LNCaP clone FGC (cell line): Measurements from ENCODE around the gene OR4B1.
A peak's percentile ranks its signal among the peaks of the same experiment; 100 is the strongest.
"Not testable (repeated sequence)": the region's sequence is repeated elsewhere in the genome, so short reads cannot be mapped to it uniquely, and the experiment has no call there.

ENCODE experiments used
- DNase-seq: peaks from one replicate; pipeline ENCODE4 v3.0.0-alpha.2; 2011; ENCODE audit warnings: low read depth
- H3K4me3 ChIP-seq: 2 replicates; pipeline ENCODE4 v1.5.1; 2011; ENCODE audit warnings: mild to moderate bottlenecking, low read depth, low read length, control low read depth
- TF ChIP-seq, protein P1 (sequence below): IDR thresholded peaks from 2 replicates; pipeline ENCODE4 v1.5.1; 2012; ENCODE audit warnings: mild to moderate bottlenecking; ENCODE audit not compliant: control insufficient read depth, insufficient read depth; ENCODE audit errors: extremely low read depth

Gene OR4B1

DNA sequence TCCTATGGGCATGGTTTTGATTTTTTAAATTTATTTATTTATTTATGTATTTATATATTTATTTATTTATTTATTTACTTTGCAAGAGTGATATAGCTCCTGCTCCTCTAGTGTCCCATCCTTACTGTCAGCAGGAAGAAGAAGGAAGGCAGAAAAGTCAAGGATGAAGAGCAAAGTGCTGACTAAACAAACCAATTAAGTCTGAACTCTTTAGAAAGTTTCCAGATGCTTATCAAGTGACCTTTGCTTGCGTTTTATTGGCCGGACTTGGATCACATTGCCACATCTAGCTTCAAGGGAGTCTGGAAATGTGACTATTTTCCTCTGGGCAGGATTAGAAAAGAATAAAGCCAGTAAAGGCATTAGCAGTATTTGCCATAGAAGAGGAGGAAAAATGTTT is 8.7 kb upstream of the OR4B1 start:
- TF ChIP-seq, protein P1, sequence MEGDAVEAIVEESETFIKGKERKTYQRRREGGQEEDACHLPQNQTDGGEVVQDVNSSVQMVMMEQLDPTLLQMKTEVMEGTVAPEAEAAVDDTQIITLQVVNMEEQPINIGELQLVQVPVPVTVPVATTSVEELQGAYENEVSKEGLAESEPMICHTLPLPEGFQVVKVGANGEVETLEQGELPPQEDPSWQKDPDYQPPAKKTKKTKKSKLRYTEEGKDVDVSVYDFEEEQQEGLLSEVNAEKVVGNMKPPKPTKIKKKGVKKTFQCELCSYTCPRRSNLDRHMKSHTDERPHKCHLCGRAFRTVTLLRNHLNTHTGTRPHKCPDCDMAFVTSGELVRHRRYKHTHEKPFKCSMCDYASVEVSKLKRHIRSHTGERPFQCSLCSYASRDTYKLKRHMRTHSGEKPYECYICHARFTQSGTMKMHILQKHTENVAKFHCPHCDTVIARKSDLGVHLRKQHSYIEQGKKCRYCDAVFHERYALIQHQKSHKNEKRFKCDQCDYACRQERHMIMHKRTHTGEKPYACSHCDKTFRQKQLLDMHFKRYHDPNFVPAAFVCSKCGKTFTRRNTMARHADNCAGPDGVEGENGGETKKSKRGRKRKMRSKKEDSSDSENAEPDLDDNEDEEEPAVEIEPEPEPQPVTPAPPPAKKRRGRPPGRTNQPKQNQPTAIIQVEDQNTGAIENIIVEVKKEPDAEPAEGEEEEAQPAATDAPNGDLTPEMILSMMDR = no peak
- no peak overlapping the region for H3K4me3 ChIP-seq
- DNase-seq = no peak

DNA sequence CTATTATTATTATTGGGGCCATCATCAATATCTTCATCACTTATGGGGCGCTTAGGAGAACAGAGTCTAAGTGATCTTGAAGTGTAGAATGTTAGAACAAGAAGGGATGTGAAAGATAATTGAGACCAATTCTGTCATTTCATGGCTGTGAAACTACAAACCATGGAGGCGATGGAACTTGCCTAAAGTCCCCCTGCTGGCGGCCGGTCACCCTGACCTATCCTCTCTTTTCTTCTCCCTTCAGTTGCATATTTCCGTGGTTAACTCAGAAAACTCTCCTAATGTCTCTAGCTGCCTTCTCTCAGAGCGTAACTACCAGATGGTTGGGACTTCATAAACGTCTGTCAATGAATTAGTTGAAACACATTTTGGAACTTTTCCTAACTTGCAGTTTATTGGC is 6.6 kb upstream of the OR4B1 start:
- no peak overlapping the region for H3K4me3 ChIP-seq
- no peak for DNase-seq
- TF ChIP-seq, protein P1 = peak; percentile 35

DNA sequence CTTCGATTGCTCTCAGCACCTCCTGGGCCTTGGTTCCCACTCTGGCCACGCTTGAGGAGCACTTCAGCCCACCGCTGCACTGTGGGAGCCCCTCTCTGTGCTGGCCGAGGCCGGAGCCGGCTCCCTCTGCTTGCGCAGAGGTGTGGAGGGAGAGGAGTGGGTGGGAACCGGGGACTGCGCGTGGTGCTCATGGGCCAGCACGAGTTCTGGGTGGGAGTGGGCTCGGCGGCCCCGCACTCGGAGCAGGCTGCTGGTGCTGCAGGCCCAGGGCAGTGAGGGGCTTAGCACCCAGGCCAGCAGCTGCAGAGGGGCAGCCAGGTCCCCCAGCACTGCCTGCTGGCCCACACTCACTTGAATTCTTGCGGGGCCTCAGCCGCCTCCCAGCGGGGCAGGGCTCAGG is 12.2 kb downstream of the OR4B1 start:
- DNase-seq = no peak
- TF ChIP-seq, protein P1 = no peak
- H3K4me3 ChIP-seq = no peak overlapping the region

DNA sequence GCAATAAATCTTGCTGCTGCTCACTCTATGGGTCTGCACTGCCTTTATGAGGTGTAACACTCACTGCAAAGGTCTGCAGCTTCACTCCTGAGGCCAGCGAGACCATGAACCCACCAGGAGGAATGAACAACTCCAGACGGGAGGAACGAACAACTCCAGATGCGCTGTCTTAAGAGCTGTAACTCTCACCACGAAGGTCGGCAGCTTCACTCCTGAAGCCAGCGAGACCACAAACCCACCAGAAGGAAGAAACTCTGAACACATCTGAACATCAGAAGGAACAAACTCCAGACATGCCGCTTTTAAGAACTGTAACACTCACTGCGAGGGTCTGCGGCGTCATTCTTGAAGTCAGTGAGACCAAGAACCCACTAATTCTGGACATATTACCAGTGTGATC is 13.4 kb downstream of the OR4B1 start:
- DNase-seq, H3K4me3 ChIP-seq: not testable (repeated sequence)

DNA sequence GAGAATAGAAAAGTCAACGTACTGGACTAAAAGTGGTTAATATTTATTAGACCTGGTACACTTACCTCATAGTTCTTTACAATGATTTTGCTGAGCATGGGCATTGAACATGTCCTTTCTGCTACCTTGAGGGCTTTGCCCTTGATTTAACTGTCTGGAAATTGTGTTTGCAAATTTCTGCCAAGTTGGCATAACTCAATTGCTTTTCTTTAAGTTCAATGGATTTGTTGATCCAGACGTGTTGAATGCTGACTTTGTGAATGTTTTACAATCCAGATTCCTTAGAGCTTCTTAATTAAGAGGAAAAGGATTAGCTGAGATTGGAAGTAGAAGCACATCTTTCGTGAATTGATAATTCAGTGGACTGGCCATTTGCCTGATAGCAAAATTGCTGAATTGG is 21.1 kb downstream of the OR4B1 start:
- no peak for DNase-seq
- no peak overlapping the region for H3K4me3 ChIP-seq
- TF ChIP-seq, protein P1 = no peak

DNA sequence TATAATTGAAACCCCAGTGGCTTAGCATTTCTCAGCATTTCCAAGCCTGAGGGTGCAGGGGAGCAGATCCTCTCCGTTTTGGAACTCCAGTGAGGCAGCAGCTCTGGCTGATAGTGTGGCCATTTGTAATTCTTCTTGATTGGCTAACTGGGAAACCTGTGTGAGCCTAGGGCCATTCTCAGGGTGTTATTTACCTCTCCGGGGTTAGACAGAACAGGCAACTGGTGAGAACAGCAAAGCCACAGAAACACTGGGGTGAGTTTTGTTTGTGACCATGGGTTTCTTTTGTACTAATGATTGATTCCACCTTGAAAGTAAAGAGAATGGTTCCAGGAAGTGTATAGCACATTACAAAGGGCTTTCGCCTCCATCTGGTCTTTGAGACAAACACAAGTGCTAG is 25.9 kb downstream of the OR4B1 start:
- TF ChIP-seq, protein P1 = no peak
- H3K4me3 ChIP-seq = no peak overlapping the region
- DNase-seq = no peak

DNA sequence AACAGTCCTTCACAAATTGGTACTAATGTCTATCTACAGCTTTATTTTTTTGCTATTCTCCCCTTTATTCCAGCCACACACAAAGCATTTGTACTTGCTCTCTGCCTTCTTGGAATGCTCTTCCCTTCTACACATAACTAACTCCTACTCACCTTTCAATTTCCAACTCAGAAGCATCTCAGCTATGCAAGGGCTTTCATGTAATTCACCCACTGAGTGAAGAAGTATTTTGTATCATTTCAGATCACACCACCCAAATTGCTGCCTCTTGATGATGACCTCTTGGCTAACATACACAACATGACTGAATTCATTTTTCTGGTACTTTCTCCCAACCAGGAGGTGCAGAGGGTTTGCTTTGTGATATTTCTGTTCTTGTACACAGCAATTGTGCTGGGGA is 28.2 kb downstream of the OR4B1 start, which contains the start of gene OR4X2:
Gene OR4X2 (plus strand): TSS at position 301 of the 400 bp plus-strand sequence. CDS start 0 bp downstream, at position 301.
- H3K4me3 ChIP-seq = no peak within 1 kb of the TSS
- TF ChIP-seq, protein P1 = no peak

More for the DNA sequence above, 28.2 kb downstream of the OR4B1 start, which contains the start of gene OR4X2:
- no peak for DNase-seq
